ENCODE results near the gene CFDP1. TPM values are rescaled to one million over a fixed set of nuclear protein-coding genes. Genes with fewer than 3 reads are reported as not detected.

The CFDP1 gene
- total and polyA plus RNA-seq, 2 donors (not counting 3 experiments of a cell fraction or from before 2014, with no cell fraction given), result 17.8 to 53.8 TPM

GRCh38 chr16:75446416-75446815, 13.1 kb upstream of the CFDP1 start:
- ChIA-PET CTCF (no interaction called here), POLR2A (no interaction called here)
- no TSS peak for BruUV-seq (replicated peaks)

More at GRCh38 chr16:75446416-75446815, 13.1 kb upstream of the CFDP1 start:
- no peaks in the 10 kb centered on the region for H3K9me1 ChIP-seq (replicated peaks; ENCODE audit: control insufficient read depth, extremely low read depth, insufficient read depth, low read length)
- no peak overlapping the region for H2AFZ ChIP-seq (ENCODE audit: low read depth, low read length)
- H3K79me2 ChIP-seq (ENCODE audit: control insufficient read depth, insufficient read depth, low read length), result peaks cover 2% of the 10 kb centered on the region
- intact Hi-C loops (cut with micrococcal nuclease) (no loop called here), dilution Hi-C loops (cut with MboI; ENCODE audit: extremely low pct_ligation_motif_present, low sequenced_read_pairs) (no loop called here)
- no peak overlapping the region for H3K27ac ChIP-seq (ENCODE audit: insufficient read depth, low read depth, low read length)
- peaks cover 4 to 11% of the 10 kb centered on the region in 2 experiments for H3K36me3 ChIP-seq (ENCODE audit: control insufficient read depth in 2 of 2, extremely low read depth in 1 of 2, insufficient read depth in 2 of 2, low read length in 2 of 2)
- H3K9me3 ChIP-seq (replicated peaks; ENCODE audit: control insufficient read depth, insufficient read depth, low read length), result no peaks in the 10 kb centered on the region
- DNase-seq (ENCODE audit: low read depth, low spot score) (no peak), FAIRE-seq (no peak)
- no peaks in the 10 kb centered on the region for H4K20me1 ChIP-seq (replicated peaks; ENCODE audit: control insufficient read depth, extremely low read depth, insufficient read depth, low read length)
- H3K27me3 ChIP-seq (ENCODE audit: control insufficient read depth in 2 of 2, insufficient read depth in 2 of 2, low read length in 2 of 2), result no peaks in the 10 kb centered on the region
- TF ChIP-seq FOS (IDR thresholded peaks at IDR 0.05; ENCODE audit: borderline replicate concordance, insufficient read depth, low read length) (no peak), CTCF (IDR thresholded peaks at IDR 0.05; ENCODE audit: extremely low read depth in 1 of 2, insufficient read depth in 1 of 2, low read depth in 1 of 2, low read length in 2 of 2) (no peak), EZH2 (IDR thresholded peaks at IDR 0.05; ENCODE audit: borderline replicate concordance, low read depth, low read length, severe bottlenecking) (no peak), GATA2 (IDR thresholded peaks at IDR 0.05; ENCODE audit: insufficient read depth, insufficient read length, low read depth, low read length) (no peak), POLR2A (IDR thresholded peaks at IDR 0.05; ENCODE audit: low read depth, low read length) (no peak), JUN (IDR thresholded peaks at IDR 0.05; ENCODE audit: borderline replicate concordance, insufficient read depth, insufficient read length, low read depth) (no peak), POLR2AphosphoS5 (IDR thresholded peaks at IDR 0.05; ENCODE audit: insufficient read depth, low read depth, low read length) (no peak), MYC (IDR thresholded peaks at IDR 0.05; ENCODE audit: low read depth, low read length) (no peak)
- TF ChIP-seq, protein P1, sequence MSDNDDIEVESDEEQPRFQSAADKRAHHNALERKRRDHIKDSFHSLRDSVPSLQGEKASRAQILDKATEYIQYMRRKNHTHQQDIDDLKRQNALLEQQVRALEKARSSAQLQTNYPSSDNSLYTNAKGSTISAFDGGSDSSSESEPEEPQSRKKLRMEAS (IDR thresholded peaks at IDR 0.05; ENCODE audit: insufficient read depth, insufficient read length), result no peak
- no peaks in the 10 kb centered on the region for H3K4me1 ChIP-seq (ENCODE audit: control insufficient read depth, extremely low read depth, insufficient read depth, low read length)
- H3K4me3 ChIP-seq (replicated peaks in 1 of 3; ENCODE audit: insufficient read depth in 1 of 3, low read depth in 1 of 3, low read length in 3 of 3), result no peak overlapping the region
- no peak overlapping the region for H3K9ac ChIP-seq (replicated peaks; ENCODE audit: extremely low read depth, insufficient read depth, low read length)
- no peak overlapping the region for H3K4me2 ChIP-seq (ENCODE audit: insufficient read depth, low read length)
